Mesendoderm (in vitro differentiated cells): ENCODE results near the gene VWA5B2.

ENCODE experiments used
- DNase-seq: peaks from one replicate; pipeline ENCODE4 v3.0.0; 2013
- H2AK5ac ChIP-seq: 2 replicates; pipeline ENCODE4 v1.6.1; 2013; ENCODE audit warnings: low read length, inconsistent platforms
- H2BK120ac ChIP-seq: 2 replicates; pipeline ENCODE4 v1.6.1; 2013; ENCODE audit warnings: low read depth, mild to moderate bottlenecking, low read length, moderate library complexity, mixed read lengths
- H2BK15ac ChIP-seq: replicated peaks from 2 replicates; pipeline ENCODE4 v1.6.1; 2013; ENCODE audit warnings: low read depth, mild to moderate bottlenecking, moderate library complexity
- H2BK5ac ChIP-seq: 2 replicates; pipeline ENCODE4 v1.6.1; 2013; ENCODE audit warnings: low read length, inconsistent platforms
- H3K18ac ChIP-seq: 2 replicates; pipeline ENCODE4 v1.6.1; 2013; ENCODE audit warnings: mild to moderate bottlenecking, low read length, mixed read lengths
- H3K23ac ChIP-seq: one replicate; pipeline ENCODE4 v1.6.1; 2013; ENCODE audit warnings: low read length
- H3K27ac ChIP-seq: 2 replicates; pipeline ENCODE4 v1.5.1; 2013; ENCODE audit warnings: low read depth, mild to moderate bottlenecking, inconsistent platforms, low read length, moderate library complexity
- H3K27me3 ChIP-seq: 2 replicates; pipeline ENCODE4 v1.6.1; 2013; ENCODE audit warnings: low read length, control low read depth, mild to moderate bottlenecking, inconsistent platforms; ENCODE audit not compliant: insufficient read depth, poor library complexity
- H3K36me3 ChIP-seq: 2 replicates; pipeline ENCODE4 v1.6.1; 2013; ENCODE audit warnings: low read length, inconsistent platforms; ENCODE audit not compliant: control insufficient read depth, insufficient read depth
- H3K4ac ChIP-seq: one replicate; pipeline ENCODE4 v1.6.1; 2013; ENCODE audit warnings: low read depth, mild to moderate bottlenecking, low read length, moderate library complexity
- H3K4me1 ChIP-seq: 2 replicates; pipeline ENCODE4 v1.6.1; 2013; ENCODE audit warnings: low read depth, low read length, inconsistent platforms; ENCODE audit not compliant: control insufficient read depth
- H3K4me2 ChIP-seq: 2 replicates; pipeline ENCODE4 v1.6.1; 2013; ENCODE audit warnings: low read length
- H3K4me3 ChIP-seq: 2 replicates; pipeline ENCODE4 v1.5.1; 2013; ENCODE audit warnings: mild to moderate bottlenecking, low read length
- H3K56ac ChIP-seq: one replicate; pipeline ENCODE4 v1.6.1; 2013; ENCODE audit warnings: low read length
- H3K79me1 ChIP-seq: 2 replicates; pipeline ENCODE4 v1.6.1; 2013; ENCODE audit warnings: low read length, inconsistent platforms
- H3K79me2 ChIP-seq: 2 replicates; pipeline ENCODE4 v1.6.1; 2013; ENCODE audit warnings: mild to moderate bottlenecking, low read length; ENCODE audit not compliant: control insufficient read depth, insufficient read depth
- H3K9ac ChIP-seq: 2 replicates; pipeline ENCODE4 v1.6.1; 2013; ENCODE audit warnings: low read length, inconsistent platforms
- H4K5ac ChIP-seq: one replicate; pipeline ENCODE4 v1.6.1; 2013; ENCODE audit warnings: low read length
- H4K8ac ChIP-seq: one replicate; pipeline ENCODE4 v1.6.1; 2013; ENCODE audit warnings: low read depth, mild to moderate bottlenecking, control low read depth, low read length, moderate library complexity
- WGBS: extraction: QIAGEN DNeasy Blood & Tissue Kit; methylation state at CpG from one replicate; pipeline ENCODE4 v1.1.7; 2013; ENCODE audit warnings: low lambda C conversion rate, missing lambda C conversion rate; ENCODE audit not compliant: insufficient coverage; ENCODE audit errors: extremely low coverage; 5-methylcytosine and 5-hydroxymethylcytosine counted together

VWA5B2 gene

DNA sequence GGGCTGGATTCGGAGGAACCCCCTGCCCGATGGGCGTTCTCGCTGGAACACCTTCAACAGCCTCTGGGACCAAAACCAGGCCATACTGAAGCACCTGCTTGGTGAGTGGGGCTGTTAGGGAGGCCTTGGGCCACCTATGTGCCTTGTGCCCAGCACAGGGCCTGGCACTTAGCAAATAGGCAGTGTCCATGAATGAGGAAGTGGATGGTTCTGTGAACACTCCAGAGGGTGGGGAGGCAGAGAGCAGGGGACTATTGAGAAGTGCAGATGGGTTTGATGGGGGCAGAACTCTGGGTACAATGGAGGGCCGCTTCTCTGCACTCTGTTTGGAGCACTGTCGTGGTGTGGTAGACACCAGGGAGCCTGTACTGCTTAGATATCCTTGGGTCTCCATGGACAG is 48.0 kb downstream of the VWA5B2 start:
- H3K27ac ChIP-seq: no peak overlapping the region
- DNase-seq: no peak
- no peaks in the 10 kb centered on the region for H3K79me1 ChIP-seq
- H3K9ac ChIP-seq: no peak overlapping the region
- no peaks in the 10 kb centered on the region for H3K36me3 ChIP-seq
- no peak overlapping the region for H4K5ac ChIP-seq
- no peak overlapping the region for H2BK5ac ChIP-seq
- no peak overlapping the region for H3K4me2 ChIP-seq
- no peak overlapping the region for H3K56ac ChIP-seq
- no peaks in the 10 kb centered on the region for H3K4me1 ChIP-seq
- no peak overlapping the region for H3K4me3 ChIP-seq
- H2BK120ac ChIP-seq: no peak overlapping the region
- no peak overlapping the region for H2BK15ac ChIP-seq
- H3K79me2 ChIP-seq: no peaks in the 10 kb centered on the region
- no peak overlapping the region for H2AK5ac ChIP-seq
- H4K8ac ChIP-seq: no peak overlapping the region
- H3K4ac ChIP-seq: no peak overlapping the region
- no peak overlapping the region for H3K18ac ChIP-seq
- WGBS: no CpG with 5 or more reads among the region's 6 CpGs
- H3K23ac ChIP-seq: no peak overlapping the region
- peaks cover 11% of the 10 kb centered on the region for H3K27me3 ChIP-seq

- H2BK120ac ChIP-seq: no peak overlapping the region
- no peak overlapping the region for H3K4me3 ChIP-seq
- no peaks in the 10 kb centered on the region for H3K36me3 ChIP-seq
- H2AK5ac ChIP-seq: no peak overlapping the region
- DNase-seq: peak; percentile 13
- H3K4me2 ChIP-seq: no peak overlapping the region
- no peak overlapping the region for H2BK15ac ChIP-seq
- no peak overlapping the region for H3K4ac ChIP-seq
- H3K27ac ChIP-seq: no peak overlapping the region
- H3K4me1 ChIP-seq: no peaks in the 10 kb centered on the region
- no peak overlapping the region for H3K18ac ChIP-seq
- no peak overlapping the region for H4K8ac ChIP-seq
- no CpG with 5 or more reads among the region's 4 CpGs for WGBS
- H3K9ac ChIP-seq: no peak overlapping the region
- H3K23ac ChIP-seq: no peak overlapping the region
- H4K5ac ChIP-seq: no peak overlapping the region
- H3K27me3 ChIP-seq: no peaks in the 10 kb centered on the region
- no peaks in the 10 kb centered on the region for H3K79me1 ChIP-seq
- no peak overlapping the region for H3K56ac ChIP-seq
- no peaks in the 10 kb centered on the region for H3K79me2 ChIP-seq
- no peak overlapping the region for H2BK5ac ChIP-seq
Measured at GRCh38 chr3:184282941-184283340, 53.6 kb downstream of the VWA5B2 start.

DNA sequence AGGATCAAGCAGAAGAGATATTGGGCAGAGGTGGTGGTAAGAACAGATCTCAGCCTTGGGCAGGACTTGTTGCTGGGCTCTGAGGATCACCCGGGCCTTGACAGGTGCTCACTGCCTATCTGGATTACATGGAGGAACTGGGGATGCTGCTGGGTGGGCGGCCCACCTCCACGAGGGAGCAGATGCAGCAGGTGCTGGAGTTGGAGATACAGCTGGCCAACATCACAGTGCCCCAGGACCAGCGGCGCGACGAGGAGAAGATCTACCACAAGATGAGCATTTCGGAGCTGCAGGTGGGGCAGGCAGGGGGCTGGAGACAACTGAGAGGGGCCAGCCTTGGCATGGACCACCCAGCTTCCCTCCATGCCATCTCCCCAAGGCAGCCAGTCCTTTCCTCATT is 54.3 kb downstream of the VWA5B2 start:
- Histone ChIP-seq H3K27me3 (no peaks in the 10 kb centered on the region), H3K23ac (no peak overlapping the region), H4K8ac (no peak overlapping the region), H3K4me2 (no peak overlapping the region), H3K4ac (no peak overlapping the region), H3K36me3 (no peaks in the 10 kb centered on the region), H3K56ac (no peak overlapping the region), H3K79me2 (no peaks in the 10 kb centered on the region), H2BK120ac (no peak overlapping the region), H3K18ac (no peak overlapping the region), H3K4me3 (no peak overlapping the region), H3K4me1 (no peaks in the 10 kb centered on the region), H3K79me1 (no peaks in the 10 kb centered on the region), H2AK5ac (no peak overlapping the region), H3K27ac (no peak overlapping the region), H2BK15ac (no peak overlapping the region), H2BK5ac (no peak overlapping the region), H4K5ac (no peak overlapping the region), H3K9ac (no peak overlapping the region)
- DNase-seq: no peak
- WGBS: no CpG with 5 or more reads among the region's 8 CpGs

- no peaks in the 10 kb centered on the region for H3K79me2 ChIP-seq
- H4K8ac ChIP-seq: no peak overlapping the region
- H3K27ac ChIP-seq: no peak overlapping the region
- WGBS: no CpG with 5 or more reads among the region's 4 CpGs
- no peaks in the 10 kb centered on the region for H3K36me3 ChIP-seq
- H3K56ac ChIP-seq: no peak overlapping the region
- no peak overlapping the region for H3K4me2 ChIP-seq
- no peak overlapping the region for H3K4ac ChIP-seq
- no peaks in the 10 kb centered on the region for H3K79me1 ChIP-seq
- no peak overlapping the region for H3K4me3 ChIP-seq
- H2AK5ac ChIP-seq: no peak overlapping the region
- no peak overlapping the region for H2BK5ac ChIP-seq
- H4K5ac ChIP-seq: no peak overlapping the region
- H2BK120ac ChIP-seq: no peak overlapping the region
- H3K23ac ChIP-seq: no peak overlapping the region
- H3K9ac ChIP-seq: no peak overlapping the region
- H3K27me3 ChIP-seq: no peaks in the 10 kb centered on the region
- H2BK15ac ChIP-seq: no peak overlapping the region
- no peak overlapping the region for H3K18ac ChIP-seq
- H3K4me1 ChIP-seq: no peaks in the 10 kb centered on the region
- DNase-seq: peak; percentile 93
Measured at GRCh38 chr3:184284696-184285095, 55.3 kb downstream of the VWA5B2 start.

GRCh38 chr3:184289426-184289938 is 60.1 kb downstream of the VWA5B2 start:
- H4K8ac ChIP-seq: no peak overlapping the region
- no peak overlapping the region for H4K5ac ChIP-seq
- H3K23ac ChIP-seq: no peak overlapping the region
- H2BK5ac ChIP-seq: no peak overlapping the region
- H3K18ac ChIP-seq: no peak overlapping the region
- no peak overlapping the region for H3K4ac ChIP-seq
- WGBS: no CpG with 5 or more reads among the region's 10 CpGs
- H3K79me1 ChIP-seq: no peaks in the 10 kb centered on the region
- H3K36me3 ChIP-seq: no peaks in the 10 kb centered on the region
- no peak overlapping the region for H3K56ac ChIP-seq
- H3K9ac ChIP-seq: no peak overlapping the region
- H3K27ac ChIP-seq: no peak overlapping the region
- no peaks in the 10 kb centered on the region for H3K79me2 ChIP-seq
- H2BK120ac ChIP-seq: no peak overlapping the region
- no peaks in the 10 kb centered on the region for H3K27me3 ChIP-seq
- H3K4me3 ChIP-seq: no peak overlapping the region
- DNase-seq: peak; percentile 83
- no peak overlapping the region for H2BK15ac ChIP-seq
- H2AK5ac ChIP-seq: no peak overlapping the region
- H3K4me2 ChIP-seq: no peak overlapping the region
- no peaks in the 10 kb centered on the region for H3K4me1 ChIP-seq

GRCh38 chr3:184290331-184290730 is 60.9 kb downstream of the VWA5B2 start:
- Histone ChIP-seq H3K79me1 (no peaks in the 10 kb centered on the region), H2BK15ac (no peak overlapping the region), H3K36me3 (no peaks in the 10 kb centered on the region), H3K4me1 (no peaks in the 10 kb centered on the region), H3K23ac (no peak overlapping the region), H2AK5ac (no peak overlapping the region), H4K5ac (no peak overlapping the region), H3K9ac (no peak overlapping the region), H3K27me3 (no peaks in the 10 kb centered on the region), H3K56ac (no peak overlapping the region), H2BK5ac (no peak overlapping the region), H3K4me2 (no peak overlapping the region), H3K4me3 (no peak overlapping the region), H3K18ac (no peak overlapping the region), H3K4ac (no peak overlapping the region), H2BK120ac (no peak overlapping the region), H4K8ac (no peak overlapping the region), H3K79me2 (no peaks in the 10 kb centered on the region), H3K27ac (no peak overlapping the region)
- DNase-seq: no peak
- WGBS: no CpG with 5 or more reads among the region's 10 CpGs
